ENCODE results near the gene COL23A1. TPM values are rescaled to one million over a fixed set of nuclear protein-coding genes. Genes with fewer than 3 reads are reported as not detected.

Gene COL23A1
- total RNA-seq, 1 donor from 2014 or later, result 75.2 TPM

DNA sequence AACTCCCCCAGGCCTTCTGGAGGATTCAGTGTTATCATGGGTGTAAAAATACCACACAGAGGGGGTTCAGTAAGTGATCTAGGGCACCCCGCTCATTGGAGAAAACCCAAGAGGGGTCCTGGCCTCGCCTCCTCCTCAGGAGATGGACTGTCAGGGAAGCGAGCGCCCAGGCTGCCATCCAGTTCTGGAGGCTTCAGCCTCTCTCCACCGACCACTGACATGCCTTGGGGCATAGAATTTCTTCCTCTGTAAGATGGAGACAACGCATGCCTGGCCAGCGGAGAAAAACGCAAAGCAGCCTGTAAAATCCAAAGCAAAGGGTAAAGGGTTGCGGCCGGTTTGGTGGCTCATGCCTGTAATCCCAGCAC, 165.4 kb downstream of the COL23A1 start:
- Mint-ChIP-seq H3K4me3 (ENCODE audit: unreplicated experiment) (no peak overlapping the region), H3K4me1 (ENCODE audit: unreplicated experiment) (peaks cover 37% of the 10 kb centered on the region), H3K36me3 (ENCODE audit: low read depth, unreplicated experiment) (no peaks in the 10 kb centered on the region), H3K27me3 (ENCODE audit: unreplicated experiment) (peaks cover 9% of the 10 kb centered on the region), H3K9me3 (ENCODE audit: unreplicated experiment) (no peaks in the 10 kb centered on the region), H3K27ac (ENCODE audit: unreplicated experiment) (no peak overlapping the region)
- no peak for DNase-seq (ENCODE audit: low spot score)
- TF ChIP-seq, protein P1, sequence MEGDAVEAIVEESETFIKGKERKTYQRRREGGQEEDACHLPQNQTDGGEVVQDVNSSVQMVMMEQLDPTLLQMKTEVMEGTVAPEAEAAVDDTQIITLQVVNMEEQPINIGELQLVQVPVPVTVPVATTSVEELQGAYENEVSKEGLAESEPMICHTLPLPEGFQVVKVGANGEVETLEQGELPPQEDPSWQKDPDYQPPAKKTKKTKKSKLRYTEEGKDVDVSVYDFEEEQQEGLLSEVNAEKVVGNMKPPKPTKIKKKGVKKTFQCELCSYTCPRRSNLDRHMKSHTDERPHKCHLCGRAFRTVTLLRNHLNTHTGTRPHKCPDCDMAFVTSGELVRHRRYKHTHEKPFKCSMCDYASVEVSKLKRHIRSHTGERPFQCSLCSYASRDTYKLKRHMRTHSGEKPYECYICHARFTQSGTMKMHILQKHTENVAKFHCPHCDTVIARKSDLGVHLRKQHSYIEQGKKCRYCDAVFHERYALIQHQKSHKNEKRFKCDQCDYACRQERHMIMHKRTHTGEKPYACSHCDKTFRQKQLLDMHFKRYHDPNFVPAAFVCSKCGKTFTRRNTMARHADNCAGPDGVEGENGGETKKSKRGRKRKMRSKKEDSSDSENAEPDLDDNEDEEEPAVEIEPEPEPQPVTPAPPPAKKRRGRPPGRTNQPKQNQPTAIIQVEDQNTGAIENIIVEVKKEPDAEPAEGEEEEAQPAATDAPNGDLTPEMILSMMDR (IDR thresholded peaks at IDR 0.05; ENCODE audit: unreplicated experiment), result no peak

DNA sequence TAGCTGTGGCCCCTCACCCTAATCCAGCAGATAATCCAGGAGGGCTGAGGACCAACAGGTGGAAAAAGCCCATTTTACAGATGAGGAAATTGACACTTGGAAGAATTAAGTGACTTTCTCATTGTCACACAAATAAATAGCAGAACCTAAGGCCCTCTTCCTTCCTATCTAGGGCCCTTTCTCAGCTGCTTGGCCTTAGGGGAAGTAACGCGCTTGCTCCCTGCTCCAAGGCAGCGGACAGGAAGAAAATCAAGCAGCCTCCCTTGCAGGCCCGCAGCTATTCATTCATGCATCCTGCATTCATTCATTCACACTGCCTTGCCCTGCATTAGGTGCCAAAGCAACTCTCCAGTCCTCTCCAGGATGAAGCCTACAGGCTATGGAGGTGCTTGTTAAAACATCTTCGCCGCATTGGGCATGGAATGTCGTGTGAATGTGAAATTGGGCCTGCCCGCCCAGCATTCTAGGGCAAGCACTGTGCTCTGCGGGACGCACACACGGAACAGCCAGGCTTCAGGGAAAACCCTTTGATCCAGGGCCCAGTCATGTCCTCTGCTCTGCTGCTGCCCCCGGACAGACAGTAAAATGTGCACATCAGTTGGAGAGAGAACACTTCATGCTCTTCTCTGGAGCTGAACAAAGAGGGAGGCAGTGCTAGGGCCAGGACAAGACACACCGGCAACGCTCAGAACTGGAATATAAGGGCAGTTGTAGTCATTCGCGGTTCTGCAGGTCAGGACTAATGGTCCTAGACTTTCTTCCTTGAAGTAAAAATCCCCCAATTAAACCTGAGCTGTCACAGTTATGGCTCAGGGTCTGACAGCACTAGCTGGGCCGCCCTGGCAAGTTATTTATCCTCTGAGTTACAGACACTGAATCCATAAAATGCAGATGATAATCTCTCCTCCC, 166.0 kb downstream of the COL23A1 start:
- Mint-ChIP-seq H3K4me3 (ENCODE audit: unreplicated experiment) (no peak overlapping the region), H3K27me3 (ENCODE audit: unreplicated experiment) (peaks cover 7% of the 10 kb centered on the region), H3K36me3 (ENCODE audit: low read depth, unreplicated experiment) (no peaks in the 10 kb centered on the region), H3K4me1 (ENCODE audit: unreplicated experiment) (peaks cover 31% of the 10 kb centered on the region), H3K9me3 (ENCODE audit: unreplicated experiment) (no peaks in the 10 kb centered on the region), H3K27ac (ENCODE audit: unreplicated experiment) (no peak overlapping the region)
- DNase-seq (ENCODE audit: low spot score), result no peak
- TF ChIP-seq, protein P1 (IDR thresholded peaks at IDR 0.05; ENCODE audit: unreplicated experiment), result no peak

DNA sequence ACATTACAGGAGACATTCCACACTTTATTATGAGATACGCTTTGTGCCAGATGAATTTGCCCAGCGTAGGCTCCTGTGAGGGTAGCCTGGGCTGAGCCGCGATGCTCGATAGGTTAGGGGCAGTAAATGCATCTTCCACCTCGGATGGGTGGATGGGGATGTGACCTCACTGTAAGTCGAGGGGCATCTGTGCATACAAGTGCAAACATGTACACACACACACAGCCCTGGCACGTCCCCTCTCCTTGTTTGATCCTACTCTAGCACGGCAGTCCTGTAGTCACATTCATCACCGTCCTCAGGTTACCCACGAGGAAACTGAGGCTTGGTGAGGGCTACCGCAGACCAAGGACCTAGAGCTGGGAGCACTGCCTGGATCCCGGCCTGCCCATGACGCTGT, 166.8 kb downstream of the COL23A1 start:
- Mint-ChIP-seq H3K27me3 (ENCODE audit: unreplicated experiment) (peaks cover 9% of the 10 kb centered on the region), H3K4me1 (ENCODE audit: unreplicated experiment) (peaks cover 25% of the 10 kb centered on the region), H3K36me3 (ENCODE audit: low read depth, unreplicated experiment) (no peaks in the 10 kb centered on the region), H3K9me3 (ENCODE audit: unreplicated experiment) (no peaks in the 10 kb centered on the region), H3K4me3 (ENCODE audit: unreplicated experiment) (no peak overlapping the region), H3K27ac (ENCODE audit: unreplicated experiment) (peak overlapping the region; percentile 11)
- TF ChIP-seq, protein P1 (IDR thresholded peaks at IDR 0.05; ENCODE audit: unreplicated experiment), result no peak
- DNase-seq (ENCODE audit: low spot score), result no peak

DNA sequence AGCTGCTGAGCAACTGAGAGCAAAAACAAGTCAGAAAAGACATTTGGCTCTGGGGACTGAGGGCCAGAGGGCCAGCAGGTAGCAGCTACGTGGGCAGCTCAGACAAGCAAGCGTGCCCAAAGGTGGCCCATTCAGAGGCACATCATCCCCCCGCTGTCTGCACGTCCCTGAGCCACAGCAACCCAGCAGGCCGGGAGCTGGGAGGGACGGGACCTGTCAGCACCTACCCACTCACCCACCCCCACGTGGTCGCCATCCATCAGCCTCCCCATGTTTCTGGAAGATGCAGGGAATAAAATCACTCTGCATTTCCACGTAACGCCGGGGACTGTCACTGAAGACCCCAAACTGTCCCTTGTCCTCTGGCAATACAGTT, 167.8 kb downstream of the COL23A1 start:
- Mint-ChIP-seq H3K36me3 (ENCODE audit: low read depth, unreplicated experiment) (no peaks in the 10 kb centered on the region), H3K4me3 (ENCODE audit: unreplicated experiment) (no peak overlapping the region), H3K4me1 (ENCODE audit: unreplicated experiment) (peaks cover 20% of the 10 kb centered on the region), H3K9me3 (ENCODE audit: unreplicated experiment) (no peaks in the 10 kb centered on the region), H3K27me3 (ENCODE audit: unreplicated experiment) (peaks cover 11% of the 10 kb centered on the region), H3K27ac (ENCODE audit: unreplicated experiment) (no peak overlapping the region)
- TF ChIP-seq, protein P1 (IDR thresholded peaks at IDR 0.05; ENCODE audit: unreplicated experiment), result no peak
- DNase-seq (ENCODE audit: low spot score), result no peak

DNA sequence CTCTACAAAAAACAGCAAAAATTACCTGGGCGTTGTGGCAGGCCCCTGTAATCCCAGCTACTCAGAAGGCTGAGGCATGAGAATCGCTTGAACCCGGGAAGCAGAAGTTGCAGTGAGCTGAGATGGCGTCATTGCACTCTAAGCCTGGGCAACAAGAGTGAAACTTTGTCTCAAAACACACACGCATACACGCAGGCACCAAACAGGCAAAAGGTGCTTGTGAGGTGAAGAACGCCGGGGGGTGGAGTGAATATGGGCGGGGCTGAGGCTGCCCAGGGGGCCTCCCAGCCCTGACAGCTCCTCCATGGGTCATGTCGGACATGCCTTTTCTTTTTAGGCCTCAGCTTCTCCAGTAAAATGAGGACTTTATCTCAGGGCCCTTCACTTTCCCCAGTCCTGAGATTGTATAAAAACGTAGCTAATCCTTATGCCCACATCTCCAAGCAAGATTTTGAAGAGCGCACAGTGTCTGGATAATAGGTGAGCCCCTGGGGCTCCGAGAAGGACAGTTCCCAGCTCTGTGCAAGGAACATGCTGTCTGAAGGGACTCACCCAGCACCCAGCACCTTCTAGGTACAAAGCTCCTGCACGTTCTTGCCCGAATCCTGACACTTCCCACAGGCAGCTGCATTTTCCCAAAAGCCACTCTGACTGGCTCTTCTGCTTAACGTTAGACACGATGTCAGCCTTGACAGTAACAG, 168.3 kb downstream of the COL23A1 start:
- Mint-ChIP-seq H3K36me3 (ENCODE audit: low read depth, unreplicated experiment) (no peaks in the 10 kb centered on the region), H3K4me1 (ENCODE audit: unreplicated experiment) (peaks cover 24% of the 10 kb centered on the region), H3K27me3 (ENCODE audit: unreplicated experiment) (peaks cover 11% of the 10 kb centered on the region), H3K9me3 (ENCODE audit: unreplicated experiment) (no peaks in the 10 kb centered on the region), H3K27ac (ENCODE audit: unreplicated experiment) (no peak overlapping the region), H3K4me3 (ENCODE audit: unreplicated experiment) (no peak overlapping the region)
- TF ChIP-seq, protein P1 (IDR thresholded peaks at IDR 0.05; ENCODE audit: unreplicated experiment), result no peak
- DNase-seq (ENCODE audit: low spot score), result no peak
